ENCODE data around the gene PCDHGC4. TPM values are rescaled to one million over a fixed set of nuclear protein-coding genes. Genes with fewer than 3 reads are reported as not detected.

The PCDHGC4 gene
- total and polyA plus RNA-seq, 2 of the 8 experiments (the other 6 are each of a cell fraction or from before 2014, with no cell fraction given), result 2.1 to 2.4 TPM

- no peak for TF ChIP-seq RFX5 (IDR thresholded peaks at IDR 0.05; ENCODE audit: borderline replicate concordance, low read depth, low read length)
- no peak for TF ChIP-seq POU5F1 (IDR thresholded peaks at IDR 0.05; ENCODE audit: low read depth, low read length)
- no peak for TF ChIP-seq JUN (IDR thresholded peaks at IDR 0.05; ENCODE audit: low read depth, low read length)
- no peak for TF ChIP-seq SP2 (IDR thresholded peaks at IDR 0.05; ENCODE audit: low read length)
- TF ChIP-seq POLR2AphosphoS5 (IDR thresholded peaks at IDR 0.05; ENCODE audit: low read depth, low read length), result no peak
- no peak for TF ChIP-seq TAF1 (IDR thresholded peaks at IDR 0.05; ENCODE audit: low read depth, low read length)
- no peak for TF ChIP-seq GABPA (IDR thresholded peaks at IDR 0.05; ENCODE audit: borderline replicate concordance, insufficient read depth, low read length)
These were observed 11.2 kb downstream of the PCDHGC4 start (continued) for GRCh38 chr5:141496038-141496437.
